Esophagus muscularis mucosa (tissue), 3 donors: ENCODE data around the gene MTRF1L.

Experiments
- POLR2A ChIP-seq: fragments of 450-650 bp; IDR thresholded peaks from one replicate; pipeline ENCODE4 v1.6.1; 2017; ENCODE audit warnings: antibody characterized with exemption, moderate library complexity, mild to moderate bottlenecking, low read depth
- TF ChIP-seq, protein P1 (sequence below), 3 experiments: fragments of 200-600 bp in 2 of 3; fragments of 450-650 bp in 1 of 3; sonication (generic) in 2 of 3; IDR thresholded peaks; one replicate each; pipeline ENCODE4 v1.5.1; 2017 to 2019; ENCODE audit warnings: antibody characterized with exemption in 3 of 3, mild to moderate bottlenecking in 2 of 3, moderate library complexity in 1 of 3

DNA sequence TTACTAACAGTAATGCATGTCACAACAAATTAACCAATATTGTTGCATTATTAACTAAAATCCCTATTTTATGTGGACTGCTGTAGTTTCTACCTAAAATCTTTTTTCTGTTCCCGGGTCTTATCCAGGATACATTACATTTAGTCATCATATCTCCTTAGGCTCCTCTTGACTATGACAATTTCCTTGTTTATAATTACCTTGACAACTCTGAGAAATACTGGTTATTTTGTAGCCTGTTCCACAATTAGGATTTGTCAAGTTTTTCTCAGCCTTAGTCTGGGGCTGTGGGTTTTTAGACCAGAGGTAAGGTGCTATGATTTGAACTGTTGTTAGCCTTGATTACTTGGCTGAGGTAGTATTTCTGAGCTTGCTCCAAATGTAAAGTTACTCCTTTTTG lies 23.4 kb downstream of the MTRF1L start:
- no peak for TF ChIP-seq POLR2A
- TF ChIP-seq, protein P1, sequence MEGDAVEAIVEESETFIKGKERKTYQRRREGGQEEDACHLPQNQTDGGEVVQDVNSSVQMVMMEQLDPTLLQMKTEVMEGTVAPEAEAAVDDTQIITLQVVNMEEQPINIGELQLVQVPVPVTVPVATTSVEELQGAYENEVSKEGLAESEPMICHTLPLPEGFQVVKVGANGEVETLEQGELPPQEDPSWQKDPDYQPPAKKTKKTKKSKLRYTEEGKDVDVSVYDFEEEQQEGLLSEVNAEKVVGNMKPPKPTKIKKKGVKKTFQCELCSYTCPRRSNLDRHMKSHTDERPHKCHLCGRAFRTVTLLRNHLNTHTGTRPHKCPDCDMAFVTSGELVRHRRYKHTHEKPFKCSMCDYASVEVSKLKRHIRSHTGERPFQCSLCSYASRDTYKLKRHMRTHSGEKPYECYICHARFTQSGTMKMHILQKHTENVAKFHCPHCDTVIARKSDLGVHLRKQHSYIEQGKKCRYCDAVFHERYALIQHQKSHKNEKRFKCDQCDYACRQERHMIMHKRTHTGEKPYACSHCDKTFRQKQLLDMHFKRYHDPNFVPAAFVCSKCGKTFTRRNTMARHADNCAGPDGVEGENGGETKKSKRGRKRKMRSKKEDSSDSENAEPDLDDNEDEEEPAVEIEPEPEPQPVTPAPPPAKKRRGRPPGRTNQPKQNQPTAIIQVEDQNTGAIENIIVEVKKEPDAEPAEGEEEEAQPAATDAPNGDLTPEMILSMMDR (IDR thresholded peaks at IDR 0.05), result no peak
